ENCODE results near the gene TEKT5. TPM values are rescaled to one million over a fixed set of nuclear protein-coding genes. Genes with fewer than 3 reads are reported as not detected.
"Not testable (repeated sequence)": the region's sequence is repeated elsewhere in the genome, so short reads cannot be mapped to it uniquely, and the experiment has no call there.

TEKT5 gene
- total and polyA plus RNA-seq, 9 donors = 0.13 to 0.39 (median 0.16) TPM; not detected in 4

- 55% methylated on average over 2 of the region's 5 CpGs for WGBS (ENCODE audit: insufficient coverage)
- no peak overlapping the region for H3K4me3 ChIP-seq (ENCODE audit: low read length)
- peaks cover 11% of the 10 kb centered on the region for H3K4me1 ChIP-seq (ENCODE audit: control insufficient read depth, insufficient read depth, low read length)
- H3K9me3 ChIP-seq (replicated peaks; ENCODE audit: control insufficient read depth, low read depth, low read length) = no peaks in the 10 kb centered on the region
- no peaks in the 10 kb centered on the region for H3K36me3 ChIP-seq (ENCODE audit: control insufficient read depth, insufficient read depth, low read length)
- H3K27me3 ChIP-seq (ENCODE audit: control insufficient read depth, insufficient read depth, low read length) = no peaks in the 10 kb centered on the region
- DNase-seq = no peak
- H3K27ac ChIP-seq (ENCODE audit: low read length) = no peak overlapping the region
These were observed 32.5 kb downstream of the TEKT5 start for GRCh38 chr16:10662212-10662611.

GRCh38 chr16:10661737-10662136 is 33.0 kb downstream of the TEKT5 start:
- H3K27ac ChIP-seq (ENCODE audit: low read length) = no peak overlapping the region
- no CpG with 5 or more reads among the region's 1 CpG for WGBS (ENCODE audit: insufficient coverage)

GRCh38 chr16:10660950-10661635 is 33.6 kb downstream of the TEKT5 start:
- peaks cover 11% of the 10 kb centered on the region for H3K4me1 ChIP-seq (ENCODE audit: control insufficient read depth, insufficient read depth, low read length)
- 40% methylated on average over 2 of the region's 8 CpGs for WGBS (ENCODE audit: insufficient coverage)
- no peak overlapping the region for H3K27ac ChIP-seq (ENCODE audit: low read length)
- H3K4me3 ChIP-seq (ENCODE audit: low read length) = no peak overlapping the region
- H3K36me3 ChIP-seq (ENCODE audit: control insufficient read depth, insufficient read depth, low read length) = no peaks in the 10 kb centered on the region
- H3K9me3 ChIP-seq (replicated peaks; ENCODE audit: control insufficient read depth, low read depth, low read length) = no peaks in the 10 kb centered on the region
- H3K27me3 ChIP-seq (ENCODE audit: control insufficient read depth, insufficient read depth, low read length) = no peaks in the 10 kb centered on the region
- no peak for DNase-seq

More at GRCh38 chr16:10661737-10662136, 33.0 kb downstream of the TEKT5 start:
- Histone ChIP-seq H3K4me1 (ENCODE audit: control insufficient read depth, insufficient read depth, low read length) (peaks cover 11% of the 10 kb centered on the region), H3K9me3 (replicated peaks; ENCODE audit: control insufficient read depth, low read depth, low read length) (no peaks in the 10 kb centered on the region), H3K4me3 (ENCODE audit: low read length) (no peak overlapping the region), H3K36me3 (ENCODE audit: control insufficient read depth, insufficient read depth, low read length) (no peaks in the 10 kb centered on the region), H3K27me3 (ENCODE audit: control insufficient read depth, insufficient read depth, low read length) (no peaks in the 10 kb centered on the region)
- no peak for DNase-seq

GRCh38 chr16:10658943-10659342 is 35.8 kb downstream of the TEKT5 start:
- 100% methylated on average over 1 of the region's 6 CpGs for WGBS (ENCODE audit: insufficient coverage)

GRCh38 chr16:10657925-10658324 is 36.8 kb downstream of the TEKT5 start:
- Histone ChIP-seq H3K9me3 (replicated peaks; ENCODE audit: control insufficient read depth, low read depth, low read length) (peaks cover 2% of the 10 kb centered on the region), H3K27me3 (ENCODE audit: control insufficient read depth, insufficient read depth, low read length) (no peaks in the 10 kb centered on the region), H3K4me3 (ENCODE audit: low read length) (no peak overlapping the region), H3K36me3 (ENCODE audit: control insufficient read depth, insufficient read depth, low read length) (no peaks in the 10 kb centered on the region), H3K4me1 (ENCODE audit: control insufficient read depth, insufficient read depth, low read length) (peaks cover 2% of the 10 kb centered on the region), H3K27ac (ENCODE audit: low read length) (no peak overlapping the region)
- WGBS (ENCODE audit: insufficient coverage) = no CpG with 5 or more reads among the region's 4 CpGs
- DNase-seq = no peak

More at GRCh38 chr16:10658943-10659342, 35.8 kb downstream of the TEKT5 start:
- no peak overlapping the region for H3K4me3 ChIP-seq (ENCODE audit: low read length)
- peaks cover 11% of the 10 kb centered on the region for H3K4me1 ChIP-seq (ENCODE audit: control insufficient read depth, insufficient read depth, low read length)
- no peaks in the 10 kb centered on the region for H3K27me3 ChIP-seq (ENCODE audit: control insufficient read depth, insufficient read depth, low read length)
- H3K9me3 ChIP-seq (replicated peaks; ENCODE audit: control insufficient read depth, low read depth, low read length) = peaks cover 2% of the 10 kb centered on the region
- no peak for DNase-seq
- no peaks in the 10 kb centered on the region for H3K36me3 ChIP-seq (ENCODE audit: control insufficient read depth, insufficient read depth, low read length)
- H3K27ac ChIP-seq (ENCODE audit: low read length) = no peak overlapping the region

- H3K27ac ChIP-seq (ENCODE audit: low read length) = no peak overlapping the region
- H3K27me3 ChIP-seq (ENCODE audit: control insufficient read depth, insufficient read depth, low read length) = no peaks in the 10 kb centered on the region
- no peak overlapping the region for H3K4me3 ChIP-seq (ENCODE audit: low read length)
- no peaks in the 10 kb centered on the region for H3K4me1 ChIP-seq (ENCODE audit: control insufficient read depth, insufficient read depth, low read length)
- H3K36me3 ChIP-seq (ENCODE audit: control insufficient read depth, insufficient read depth, low read length) = no peaks in the 10 kb centered on the region
- H3K9me3 ChIP-seq (replicated peaks; ENCODE audit: control insufficient read depth, low read depth, low read length) = peaks cover 2% of the 10 kb centered on the region
- DNase-seq = no peak
These were observed 38.1 kb downstream of the TEKT5 start for GRCh38 chr16:10656618-10657017.

- DNase-seq = no peak
- H3K4me3 ChIP-seq (ENCODE audit: low read length) = no peak overlapping the region
- peaks cover 2% of the 10 kb centered on the region for H3K9me3 ChIP-seq (replicated peaks; ENCODE audit: control insufficient read depth, low read depth, low read length)
- no peaks in the 10 kb centered on the region for H3K27me3 ChIP-seq (ENCODE audit: control insufficient read depth, insufficient read depth, low read length)
- no peaks in the 10 kb centered on the region for H3K4me1 ChIP-seq (ENCODE audit: control insufficient read depth, insufficient read depth, low read length)
- H3K36me3 ChIP-seq (ENCODE audit: control insufficient read depth, insufficient read depth, low read length) = no peaks in the 10 kb centered on the region
- no peak overlapping the region for H3K27ac ChIP-seq (ENCODE audit: low read length)
These were observed 39.2 kb downstream of the TEKT5 start for GRCh38 chr16:10655415-10655977.

- no peak overlapping the region for H3K4me3 ChIP-seq (ENCODE audit: low read length)
- 50% methylated on average over 1 of the region's 8 CpGs for WGBS (ENCODE audit: insufficient coverage)
- H3K27ac ChIP-seq (ENCODE audit: low read length) = no peak overlapping the region
- H3K9me3 ChIP-seq (replicated peaks; ENCODE audit: control insufficient read depth, low read depth, low read length) = peaks cover 2% of the 10 kb centered on the region
- H3K36me3 ChIP-seq (ENCODE audit: control insufficient read depth, insufficient read depth, low read length) = no peaks in the 10 kb centered on the region
- no peaks in the 10 kb centered on the region for H3K27me3 ChIP-seq (ENCODE audit: control insufficient read depth, insufficient read depth, low read length)
- no peaks in the 10 kb centered on the region for H3K4me1 ChIP-seq (ENCODE audit: control insufficient read depth, insufficient read depth, low read length)
- no peak for DNase-seq
These were observed 39.9 kb downstream of the TEKT5 start for GRCh38 chr16:10654592-10655414.

- Histone ChIP-seq H3K27me3 (ENCODE audit: control insufficient read depth, insufficient read depth, low read length) (no peaks in the 10 kb centered on the region), H3K9me3 (replicated peaks; ENCODE audit: control insufficient read depth, low read depth, low read length) (peaks cover 2% of the 10 kb centered on the region), H3K36me3 (ENCODE audit: control insufficient read depth, insufficient read depth, low read length) (no peaks in the 10 kb centered on the region), H3K4me1 (ENCODE audit: control insufficient read depth, insufficient read depth, low read length) (no peaks in the 10 kb centered on the region), H3K4me3 (ENCODE audit: low read length) (no peak overlapping the region), H3K27ac (ENCODE audit: low read length) (no peak overlapping the region)
- WGBS (ENCODE audit: insufficient coverage) = 100% methylated on average over 1 of the region's 8 CpGs
- DNase-seq = no peak
These were observed 41.8 kb downstream of the TEKT5 start for GRCh38 chr16:10652730-10653590.

GRCh38 chr16:10649098-10649497 is 45.6 kb downstream of the TEKT5 start:
- H3K27me3 ChIP-seq (ENCODE audit: control insufficient read depth, insufficient read depth, low read length); H3K27ac ChIP-seq (ENCODE audit: low read length); DNase-seq; H3K36me3 ChIP-seq (ENCODE audit: control insufficient read depth, insufficient read depth, low read length); H3K4me3 ChIP-seq (ENCODE audit: low read length); H3K4me1 ChIP-seq (ENCODE audit: control insufficient read depth, insufficient read depth, low read length); H3K9me3 ChIP-seq (replicated peaks; ENCODE audit: control insufficient read depth, low read depth, low read length): not testable (repeated sequence)
- no CpG with 5 or more reads among the region's 1 CpG for WGBS (ENCODE audit: insufficient coverage)
